Upper lobe of right lung (tissue), 1 donor: ENCODE data around the gene DDR2. TPM values are rescaled to one million over a fixed set of nuclear protein-coding genes. Genes with fewer than 3 reads are reported as not detected.
"Not testable (repeated sequence)": the region's sequence is repeated elsewhere in the genome, so short reads cannot be mapped to it uniquely, and the experiment has no call there.

Source experiments
- ATAC-seq: fragments of 200-7000 bp; cut with Tn5 transposase; one replicate; pipeline ENCODE4 v1.9.1; 2020; ENCODE audit warnings: mild to moderate bottlenecking, moderate library complexity
- DNase-seq: peaks from one replicate; pipeline ENCODE4 v3.0.0-alpha.2; 2020
- H3K27ac ChIP-seq: fragments of 200-600 bp; one replicate; pipeline ENCODE4 v1.8.0; 2022
- H3K27me3 ChIP-seq: fragments of 200-600 bp; one replicate; pipeline ENCODE4 v1.8.0; 2022; ENCODE audit warnings: mild to moderate bottlenecking
- H3K36me3 ChIP-seq: fragments of 200-600 bp; one replicate; pipeline ENCODE4 v1.8.0; 2022
- H3K4me1 ChIP-seq: fragments of 200-600 bp; one replicate; pipeline ENCODE4 v1.8.0; 2022
- H3K4me3 ChIP-seq: fragments of 200-600 bp; one replicate; pipeline ENCODE4 v1.8.0; 2022; ENCODE audit warnings: mild to moderate bottlenecking
- H3K9me3 ChIP-seq: fragments of 200-600 bp; one replicate; pipeline ENCODE4 v1.8.0; 2022
- CTCF ChIP-seq: fragments of 200-600 bp; IDR thresholded peaks from one replicate; pipeline ENCODE4 v1.8.0; 2022; ENCODE audit warnings: antibody characterized with exemption
- intact Hi-C: fragments of 100-400 bp; cut with DNase I; formaldehyde crosslinking; loops from one replicate; pipeline ENCODE4 v1.11.0; 2022
- total RNA-seq: library from RNA; stranded (reverse); fragmentation: NEBNext Ultra II Directional; extraction: Animal tissue kit (Norgen Biotek cat#: 25700); gene quantifications from one replicate; pipeline ENCODE4 v1.2.1, GENCODE V29; 2021
- donor health status: DM: no; HTN: yes; CAD: no; lungs with severe emphysema.

DDR2 gene
- total RNA-seq, 1 donor from 2014 or later = 44.6 TPM

DNA sequence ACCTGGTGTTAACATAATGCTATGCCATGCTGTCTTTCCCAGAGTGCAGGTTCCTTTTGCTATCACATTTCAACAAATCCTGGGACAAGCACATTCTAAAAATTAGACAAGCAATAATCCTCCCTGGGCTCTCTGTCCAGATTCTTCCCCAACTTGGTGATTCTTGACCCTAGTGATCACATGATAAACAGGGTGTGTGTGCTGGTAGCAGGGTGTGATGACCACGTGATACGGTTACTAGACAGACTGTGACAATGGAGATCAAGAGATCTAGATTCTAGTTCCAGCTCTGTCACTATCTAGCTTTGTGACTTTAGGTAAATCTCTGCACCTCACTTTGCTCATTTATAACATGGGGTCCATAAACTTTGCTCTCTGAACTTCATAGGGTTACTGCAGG, 96.3 kb downstream of the DDR2 start:
- no peak for ATAC-seq

DNA sequence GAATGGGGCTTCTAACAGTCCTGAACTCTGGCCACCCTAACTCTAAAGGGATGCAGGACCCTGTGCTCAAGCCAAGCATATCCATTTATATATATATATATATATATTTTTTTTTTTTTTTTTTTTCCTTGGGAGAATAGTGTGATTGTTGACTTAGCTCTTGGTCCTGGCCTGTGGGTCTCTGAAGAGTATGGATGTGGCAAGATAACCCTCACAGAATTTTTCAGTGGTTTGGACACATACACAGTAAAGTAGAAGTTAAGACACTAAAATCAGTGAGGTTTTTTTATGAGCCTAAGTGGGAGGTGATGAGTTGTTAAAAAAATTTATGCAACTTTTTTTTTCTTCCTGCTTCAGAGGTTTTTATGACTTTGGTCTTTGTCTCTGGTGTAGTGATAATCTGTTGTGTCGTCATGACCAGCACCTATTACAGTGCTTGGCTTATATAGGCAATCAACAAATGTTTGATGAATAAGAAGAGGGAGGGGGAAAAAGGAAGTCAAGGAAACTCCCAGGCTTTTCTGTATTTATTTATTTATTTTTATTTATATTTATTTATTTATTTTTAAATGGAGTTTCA, 97.0 kb downstream of the DDR2 start:
- H3K27ac ChIP-seq, H3K9me3 ChIP-seq, H3K36me3 ChIP-seq, DNase-seq, ATAC-seq, H3K4me3 ChIP-seq, H3K27me3 ChIP-seq, H3K4me1 ChIP-seq, intact Hi-C loops: not testable (repeated sequence)

More for the DNA sequence above, 96.3 kb downstream of the DDR2 start:
- Histone ChIP-seq H3K4me3 (no peak overlapping the region), H3K27me3 (no peaks in the 10 kb centered on the region), H3K36me3 (no peaks in the 10 kb centered on the region), H3K4me1 (peaks cover 5% of the 10 kb centered on the region), H3K27ac (no peak overlapping the region), H3K9me3 (no peaks in the 10 kb centered on the region)
- intact Hi-C loops = no loop called here
- no peak for TF ChIP-seq CTCF
- DNase-seq = no peak

- Histone ChIP-seq H3K4me3 (no peak overlapping the region), H3K9me3 (no peaks in the 10 kb centered on the region), H3K27me3 (no peaks in the 10 kb centered on the region), H3K4me1 (peaks cover 5% of the 10 kb centered on the region), H3K27ac (peak overlapping the region; percentile 26), H3K36me3 (no peaks in the 10 kb centered on the region)
- TF ChIP-seq CTCF = no peak
- intact Hi-C loops = no loop called here
- ATAC-seq (no peak), DNase-seq (no peak)
Measured at GRCh38 chr1:162732094-162732493, 99.8 kb downstream of the DDR2 start.

- H3K27ac ChIP-seq = peak overlapping the region; percentile 26
- H3K36me3 ChIP-seq = no peaks in the 10 kb centered on the region
- no peak overlapping the region for H3K4me3 ChIP-seq
- DNase-seq = no peak
- peak; percentile 53 for ATAC-seq
- H3K4me1 ChIP-seq = peaks cover 5% of the 10 kb centered on the region
- H3K27me3 ChIP-seq = no peaks in the 10 kb centered on the region
- no peak for TF ChIP-seq CTCF
- intact Hi-C loops = no loop called here
- H3K9me3 ChIP-seq = no peaks in the 10 kb centered on the region
Measured at GRCh38 chr1:162732566-162733335, 100.5 kb downstream of the DDR2 start.

GRCh38 chr1:162733336-162733590, 101.0 kb downstream of the DDR2 start:
- TF ChIP-seq CTCF = no peak
- Histone ChIP-seq H3K4me3 (no peak overlapping the region), H3K27me3 (no peaks in the 10 kb centered on the region), H3K36me3 (no peaks in the 10 kb centered on the region), H3K4me1 (peaks cover 5% of the 10 kb centered on the region), H3K27ac (peak overlapping the region; percentile 26), H3K9me3 (no peaks in the 10 kb centered on the region)
- ATAC-seq (no peak), DNase-seq (no peak)
- intact Hi-C loops = no loop called here

DNA sequence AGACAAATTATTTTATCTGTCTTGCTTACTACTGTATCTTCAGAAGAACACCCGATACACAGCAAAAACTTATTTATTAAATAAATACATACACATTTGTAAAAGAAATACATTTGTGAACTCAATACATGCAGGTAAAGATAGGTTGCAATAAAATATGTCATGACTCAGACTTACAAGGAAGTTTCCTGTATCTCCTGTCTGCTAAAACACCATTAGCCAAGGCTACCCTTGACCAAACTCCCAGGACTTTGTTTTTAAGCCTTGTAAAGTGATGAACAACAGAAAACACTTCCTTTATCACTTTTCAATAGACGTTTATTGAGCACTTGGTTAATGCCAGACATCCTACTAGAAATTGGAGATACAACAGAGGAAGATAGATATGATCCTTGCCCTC, 101.8 kb downstream of the DDR2 start:
- intact Hi-C loops = no loop called here
- Histone ChIP-seq H3K27ac (no peak overlapping the region), H3K36me3 (no peaks in the 10 kb centered on the region), H3K9me3 (no peaks in the 10 kb centered on the region), H3K27me3 (no peaks in the 10 kb centered on the region), H3K4me3 (no peak overlapping the region), H3K4me1 (peaks cover 5% of the 10 kb centered on the region)
- no peak for ATAC-seq
- TF ChIP-seq CTCF = no peak
- no peak for DNase-seq
